ENCODE data around the gene C2CD5. TPM values are rescaled to one million over a fixed set of nuclear protein-coding genes. Genes with fewer than 3 reads are reported as not detected.

C2CD5 gene
- total and polyA plus RNA-seq, 2 of the 13 experiments (the other 11 are each of a cell fraction or from before 2014, with no cell fraction given) = 12.6 to 14.6 TPM

GRCh38 chr12:22544038-22544979, at the start of gene C2CD5 (continued):
- TF ChIP-seq, protein P1, sequence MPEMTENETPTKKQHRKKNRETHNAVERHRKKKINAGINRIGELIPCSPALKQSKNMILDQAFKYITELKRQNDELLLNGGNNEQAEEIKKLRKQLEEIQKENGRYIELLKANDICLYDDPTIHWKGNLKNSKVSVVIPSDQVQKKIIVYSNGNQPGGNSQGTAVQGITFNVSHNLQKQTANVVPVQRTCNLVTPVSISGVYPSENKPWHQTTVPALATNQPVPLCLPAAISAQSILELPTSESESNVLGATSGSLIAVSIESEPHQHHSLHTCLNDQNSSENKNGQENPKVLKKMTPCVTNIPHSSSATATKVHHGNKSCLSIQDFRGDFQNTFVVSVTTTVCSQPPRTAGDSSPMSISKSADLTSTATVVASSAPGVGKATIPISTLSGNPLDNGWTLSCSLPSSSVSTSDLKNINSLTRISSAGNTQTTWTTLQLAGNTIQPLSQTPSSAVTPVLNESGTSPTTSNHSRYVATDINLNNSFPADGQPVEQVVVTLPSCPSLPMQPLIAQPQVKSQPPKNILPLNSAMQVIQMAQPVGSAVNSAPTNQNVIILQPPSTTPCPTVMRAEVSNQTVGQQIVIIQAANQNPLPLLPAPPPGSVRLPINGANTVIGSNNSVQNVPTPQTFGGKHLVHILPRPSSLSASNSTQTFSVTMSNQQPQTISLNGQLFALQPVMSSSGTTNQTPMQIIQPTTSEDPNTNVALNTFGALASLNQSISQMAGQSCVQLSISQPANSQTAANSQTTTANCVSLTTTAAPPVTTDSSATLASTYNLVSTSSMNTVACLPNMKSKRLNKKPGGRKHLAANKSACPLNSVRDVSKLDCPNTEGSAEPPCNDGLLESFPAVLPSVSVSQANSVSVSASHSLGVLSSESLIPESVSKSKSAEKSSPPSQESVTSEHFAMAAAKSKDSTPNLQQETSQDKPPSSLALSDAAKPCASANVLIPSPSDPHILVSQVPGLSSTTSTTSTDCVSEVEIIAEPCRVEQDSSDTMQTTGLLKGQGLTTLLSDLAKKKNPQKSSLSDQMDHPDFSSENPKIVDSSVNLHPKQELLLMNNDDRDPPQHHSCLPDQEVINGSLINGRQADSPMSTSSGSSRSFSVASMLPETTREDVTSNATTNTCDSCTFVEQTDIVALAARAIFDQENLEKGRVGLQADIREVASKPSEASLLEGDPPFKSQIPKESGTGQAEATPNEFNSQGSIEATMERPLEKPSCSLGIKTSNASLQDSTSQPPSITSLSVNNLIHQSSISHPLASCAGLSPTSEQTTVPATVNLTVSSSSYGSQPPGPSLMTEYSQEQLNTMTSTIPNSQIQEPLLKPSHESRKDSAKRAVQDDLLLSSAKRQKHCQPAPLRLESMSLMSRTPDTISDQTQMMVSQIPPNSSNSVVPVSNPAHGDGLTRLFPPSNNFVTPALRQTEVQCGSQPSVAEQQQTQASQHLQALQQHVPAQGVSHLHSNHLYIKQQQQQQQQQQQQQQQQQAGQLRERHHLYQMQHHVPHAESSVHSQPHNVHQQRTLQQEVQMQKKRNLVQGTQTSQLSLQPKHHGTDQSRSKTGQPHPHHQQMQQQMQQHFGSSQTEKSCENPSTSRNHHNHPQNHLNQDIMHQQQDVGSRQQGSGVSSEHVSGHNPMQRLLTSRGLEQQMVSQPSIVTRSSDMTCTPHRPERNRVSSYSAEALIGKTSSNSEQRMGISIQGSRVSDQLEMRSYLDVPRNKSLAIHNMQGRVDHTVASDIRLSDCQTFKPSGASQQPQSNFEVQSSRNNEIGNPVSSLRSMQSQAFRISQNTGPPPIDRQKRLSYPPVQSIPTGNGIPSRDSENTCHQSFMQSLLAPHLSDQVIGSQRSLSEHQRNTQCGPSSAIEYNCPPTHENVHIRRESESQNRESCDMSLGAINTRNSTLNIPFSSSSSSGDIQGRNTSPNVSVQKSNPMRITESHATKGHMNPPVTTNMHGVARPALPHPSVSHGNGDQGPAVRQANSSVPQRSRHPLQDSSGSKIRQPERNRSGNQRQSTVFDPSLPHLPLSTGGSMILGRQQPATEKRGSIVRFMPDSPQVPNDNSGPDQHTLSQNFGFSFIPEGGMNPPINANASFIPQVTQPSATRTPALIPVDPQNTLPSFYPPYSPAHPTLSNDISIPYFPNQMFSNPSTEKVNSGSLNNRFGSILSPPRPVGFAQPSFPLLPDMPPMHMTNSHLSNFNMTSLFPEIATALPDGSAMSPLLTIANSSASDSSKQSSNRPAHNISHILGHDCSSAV (CRISPR knock-in tag; IDR thresholded peaks at IDR 0.05; ENCODE audit: borderline replicate concordance) = no peak
- TF ChIP-seq ZNF709 (CRISPR knock-in tag; IDR thresholded peaks at IDR 0.05) = peak; percentile 70; the same call in 1 of the 2 replicates
- TF ChIP-seq ZNF138 (CRISPR knock-in tag; IDR thresholded peaks at IDR 0.05; ENCODE audit: low read depth) = peak; percentile 62; the same call in 1 of the 2 replicates
- TF ChIP-seq RXRA (CRISPR knock-in tag; IDR thresholded peaks at IDR 0.05) = peak; percentile 66
- TF ChIP-seq KLF12 (CRISPR knock-in tag; IDR thresholded peaks at IDR 0.05; ENCODE audit: borderline replicate concordance) = no peak; the same call in 1 of the 2 replicates
- TF ChIP-seq NFIB (CRISPR knock-in tag; IDR thresholded peaks at IDR 0.05; ENCODE audit: borderline replicate concordance) = no peak
- TF ChIP-seq ATF7 (IDR thresholded peaks at IDR 0.05) = no peak
- TF ChIP-seq ATF7 (CRISPR knock-in tag; IDR thresholded peaks at IDR 0.05) = no peak
- TF ChIP-seq PREB (CRISPR knock-in tag; IDR thresholded peaks at IDR 0.05) = no peak
- TF ChIP-seq KDM5A (IDR thresholded peaks at IDR 0.05; ENCODE audit: borderline replicate concordance, low read length) = no peak
- TF ChIP-seq FOXK1 (CRISPR knock-in tag; IDR thresholded peaks at IDR 0.05; ENCODE audit: borderline replicate concordance, low read depth) = peak; percentile 64; the same call in 1 of the 2 replicates
- peak; percentile 89 for TF ChIP-seq PHF21A (CRISPR knock-in tag; IDR thresholded peaks at IDR 0.05)
- TF ChIP-seq, protein P2, sequence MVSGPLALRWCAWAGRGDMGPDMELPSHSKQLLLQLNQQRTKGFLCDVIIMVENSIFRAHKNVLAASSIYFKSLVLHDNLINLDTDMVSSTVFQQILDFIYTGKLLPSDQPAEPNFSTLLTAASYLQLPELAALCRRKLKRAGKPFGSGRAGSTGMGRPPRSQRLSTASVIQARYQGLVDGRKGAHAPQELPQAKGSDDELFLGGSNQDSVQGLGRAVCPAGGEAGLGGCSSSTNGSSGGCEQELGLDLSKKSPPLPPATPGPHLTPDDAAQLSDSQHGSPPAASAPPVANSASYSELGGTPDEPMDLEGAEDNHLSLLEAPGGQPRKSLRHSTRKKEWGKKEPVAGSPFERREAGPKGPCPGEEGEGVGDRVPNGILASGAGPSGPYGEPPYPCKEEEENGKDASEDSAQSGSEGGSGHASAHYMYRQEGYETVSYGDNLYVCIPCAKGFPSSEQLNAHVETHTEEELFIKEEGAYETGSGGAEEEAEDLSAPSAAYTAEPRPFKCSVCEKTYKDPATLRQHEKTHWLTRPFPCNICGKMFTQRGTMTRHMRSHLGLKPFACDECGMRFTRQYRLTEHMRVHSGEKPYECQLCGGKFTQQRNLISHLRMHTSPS (CRISPR knock-in tag; IDR thresholded peaks at IDR 0.05; ENCODE audit: low read depth) = no peak
- TF ChIP-seq ZNF720 (CRISPR knock-in tag; IDR thresholded peaks at IDR 0.05) = no peak
- TF ChIP-seq RFX1 (IDR thresholded peaks at IDR 0.05) = no peak
- peak; percentile 47 for TF ChIP-seq PBX2 (CRISPR knock-in tag; IDR thresholded peaks at IDR 0.05)
- TF ChIP-seq RXRB (CRISPR knock-in tag; IDR thresholded peaks at IDR 0.05; ENCODE audit: borderline replicate concordance) = no peak
